ENCODE results near the gene CAMTA2. TPM values are rescaled to one million over a fixed set of nuclear protein-coding genes. Genes with fewer than 3 reads are reported as not detected.
A peak's percentile ranks its signal among the peaks of the same experiment; 100 is the strongest.

CAMTA2 gene
- total RNA-seq, 4 donors from 2014 or later = 11.4 to 27.7 (median 21.4) TPM

GRCh38 chr17:4947411-4948165 is 39.9 kb downstream of the CAMTA2 start:
- DNase-seq (ENCODE audit: low spot score) = no peak
- TF ChIP-seq CTCF (IDR thresholded peaks at IDR 0.05) = no peak
- no peak for ATAC-seq (ENCODE audit: low FRiP score)

GRCh38 chr17:4947010-4947410 is 40.5 kb downstream of the CAMTA2 start:
- no peak for DNase-seq (ENCODE audit: low spot score)
- no peak for ATAC-seq (ENCODE audit: low FRiP score)
- TF ChIP-seq CTCF (IDR thresholded peaks at IDR 0.05) = no peak

- no peak for DNase-seq (ENCODE audit: low spot score)
- ATAC-seq (ENCODE audit: low FRiP score) = no peak
- TF ChIP-seq CTCF (IDR thresholded peaks at IDR 0.05) = no peak
Observed at GRCh38 chr17:4946312-4946976, 41.0 kb downstream of the CAMTA2 start.

GRCh38 chr17:4945944-4946280 is 41.6 kb downstream of the CAMTA2 start:
- no peak for TF ChIP-seq CTCF (IDR thresholded peaks at IDR 0.05)
- DNase-seq (ENCODE audit: low spot score) (no peak), ATAC-seq (ENCODE audit: low FRiP score) (no peak)

GRCh38 chr17:4945176-4945943 is 42.1 kb downstream of the CAMTA2 start:
- ATAC-seq (ENCODE audit: low FRiP score) (peak; percentile 38), DNase-seq (ENCODE audit: low spot score) (no peak)
- no peak for TF ChIP-seq CTCF (IDR thresholded peaks at IDR 0.05)

- no peak for ATAC-seq (ENCODE audit: low FRiP score)
- no peak for TF ChIP-seq CTCF (IDR thresholded peaks at IDR 0.05)
- no peak for DNase-seq (ENCODE audit: low spot score)
Observed at GRCh38 chr17:4944554-4945175, 42.8 kb downstream of the CAMTA2 start.
